K562 (cell line): Measurements from ENCODE around the gene TSEN34. TPM values are rescaled to one million over a fixed set of nuclear protein-coding genes. Genes with fewer than 3 reads are reported as not detected.
A peak's percentile ranks its signal among the peaks of the same experiment; 100 is the strongest.

Experiments used
- ARHGAP35 ChIP-seq: fragments of 450-650 bp; IDR thresholded peaks from 2 replicates; pipeline ENCODE4 v1.6.1; 2018; ENCODE audit not compliant: partially characterized antibody
- NCOA6 ChIP-seq: fragments of 450-650 bp; IDR thresholded peaks from 2 replicates; pipeline ENCODE4 v1.6.1; 2017; ENCODE audit warnings: mild to moderate bottlenecking
- NFIC ChIP-seq: fragments of 450-650 bp; IDR thresholded peaks from 2 replicates; pipeline ENCODE4 v1.6.1; 2017; ENCODE audit warnings: mild to moderate bottlenecking, inconsistent platforms
- NR2F6 ChIP-seq: fragments of 450-650 bp; formaldehyde crosslinking; IDR thresholded peaks from 2 replicates; pipeline ENCODE4 v1.4.0; 2020; ENCODE audit warnings: mild to moderate bottlenecking
- SIN3A ChIP-seq, 2 experiments: fragments of 150-350 bp in 1 of 2; IDR thresholded peaks; 2 replicates each; pipeline ENCODE4 v1.6.1; 2011 to 2016; ENCODE audit warnings: borderline replicate concordance in 2 of 2, low read depth in 2 of 2, low read length in 2 of 2, mild to moderate bottlenecking in 2 of 2, moderate library complexity in 2 of 2; ENCODE audit not compliant: control insufficient read depth in 1 of 2
- XRCC3 ChIP-seq: fragments of 450-650 bp; IDR thresholded peaks from 2 replicates; pipeline ENCODE4 v1.6.1; 2017; ENCODE audit warnings: mild to moderate bottlenecking, moderate library complexity
- polyA plus RNA-seq, 8 experiments: library from polyadenylated mRNA; depleted of rRNA in 4 of 8; stranded (reverse) in 5 of 8; unstranded in 3 of 8; fragments of >200 nt; fragmentation: Nextera tagmentation in 2 of 8; fragmentation: Illumina TruSeq in 1 of 8; extraction: Ambion mirVana in 2 of 8; extraction: Trizol in 1 of 8; gene quantifications; 2 replicates each; pipeline versions ENCODE4 v1.2.1 to v1.2.3, GENCODE V29; 2011 to 2014; ENCODE audit warnings: inconsistent platforms in 1 of 8, missing spikeins in 1 of 8
- total RNA-seq, 7 experiments: library from RNA; depleted of rRNA in 6 of 7; stranded (reverse); fragments of >200 nt in 6 of 7; fragmentation: Illumina TruSeq in 2 of 7; extraction: Trizol in 2 of 7; gene quantifications; 2 replicates each; pipeline versions ENCODE4 v1.2.1 to v1.2.3, GENCODE V29; 2011 to 2021; ENCODE audit warnings: low replicate concordance in 1 of 7
- TF ChIP-seq, protein P1 (sequence below): fragments of 250-450 bp; sonication (Bioruptor Pico); IDR thresholded peaks from 2 replicates; pipeline ENCODE4 v1.5.0; 2021
- TF ChIP-seq, protein P2 (sequence below): fragments of 450-650 bp; IDR thresholded peaks from 2 replicates; pipeline ENCODE4 v1.6.1; 2018; ENCODE audit not compliant: partially characterized antibody
- TF ChIP-seq, protein P3 (sequence below): fragments of 250-450 bp; sonication (Bioruptor Pico); IDR thresholded peaks from 2 replicates; pipeline ENCODE4 v1.5.1; 2021; ENCODE audit warnings: mild to moderate bottlenecking

Gene TSEN34
- total and polyA plus RNA-seq, 9 of the 15 experiments (the other 6 are each of a cell fraction or from before 2014, with no cell fraction given), result 3.1 to 57.6 (median 29.5) TPM

DNA sequence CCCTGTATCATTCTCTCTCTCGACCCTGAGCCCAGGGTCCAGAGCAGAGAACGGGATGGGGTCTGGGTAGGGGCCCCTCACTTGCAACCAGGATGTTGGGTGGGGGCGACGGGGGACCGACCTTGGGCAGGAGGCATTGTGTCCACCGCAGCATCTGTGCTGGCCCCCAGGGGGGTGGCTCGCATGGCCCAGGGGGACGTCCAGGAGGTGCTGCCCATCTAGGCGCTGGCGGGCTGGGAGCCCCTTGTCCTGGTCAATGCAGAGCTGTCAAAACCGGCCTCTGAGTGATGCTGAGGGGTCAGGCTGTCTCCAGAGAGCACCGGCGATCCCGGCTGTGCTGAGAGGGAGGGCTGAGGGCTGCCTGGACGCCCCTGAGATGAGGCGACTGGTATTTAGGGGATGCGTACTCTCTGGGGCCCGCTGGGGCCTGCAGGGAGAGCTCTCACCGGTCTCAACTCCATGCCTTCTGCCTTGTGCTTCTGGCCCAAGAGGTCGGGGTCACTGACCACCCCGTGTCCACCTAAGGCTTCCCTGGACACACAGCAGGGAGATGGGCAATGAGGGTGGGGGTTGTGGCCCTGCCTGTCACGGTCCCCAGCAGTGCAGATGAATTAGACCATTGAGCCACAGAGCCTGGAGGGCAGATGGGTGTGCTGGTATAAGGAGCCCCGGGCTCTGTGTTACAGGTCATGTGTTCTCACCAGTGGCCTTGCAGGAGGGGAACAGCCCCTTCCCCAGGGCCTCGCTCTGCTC, 18.1 kb downstream of the TSEN34 start (continued):
- TF ChIP-seq NFIC (no peak), SIN3A (IDR thresholded peaks at IDR 0.05; ENCODE audit: borderline replicate concordance in 2 of 2, control insufficient read depth in 1 of 2, low read depth in 2 of 2, low read length in 2 of 2) (peak in 1 of 2 experiments; percentile 29; a peak in 1 of 4 replicates), NCOA6 (no peak), XRCC3 (no peak), ARHGAP35 (peak; percentile 5), NR2F6 (no peak)
- TF ChIP-seq, protein P1, sequence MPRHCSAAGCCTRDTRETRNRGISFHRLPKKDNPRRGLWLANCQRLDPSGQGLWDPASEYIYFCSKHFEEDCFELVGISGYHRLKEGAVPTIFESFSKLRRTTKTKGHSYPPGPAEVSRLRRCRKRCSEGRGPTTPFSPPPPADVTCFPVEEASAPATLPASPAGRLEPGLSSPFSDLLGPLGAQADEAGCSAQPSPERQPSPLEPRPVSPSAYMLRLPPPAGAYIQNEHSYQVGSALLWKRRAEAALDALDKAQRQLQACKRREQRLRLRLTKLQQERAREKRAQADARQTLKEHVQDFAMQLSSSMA (CRISPR knock-in tag), result no peak
- TF ChIP-seq, protein P2, sequence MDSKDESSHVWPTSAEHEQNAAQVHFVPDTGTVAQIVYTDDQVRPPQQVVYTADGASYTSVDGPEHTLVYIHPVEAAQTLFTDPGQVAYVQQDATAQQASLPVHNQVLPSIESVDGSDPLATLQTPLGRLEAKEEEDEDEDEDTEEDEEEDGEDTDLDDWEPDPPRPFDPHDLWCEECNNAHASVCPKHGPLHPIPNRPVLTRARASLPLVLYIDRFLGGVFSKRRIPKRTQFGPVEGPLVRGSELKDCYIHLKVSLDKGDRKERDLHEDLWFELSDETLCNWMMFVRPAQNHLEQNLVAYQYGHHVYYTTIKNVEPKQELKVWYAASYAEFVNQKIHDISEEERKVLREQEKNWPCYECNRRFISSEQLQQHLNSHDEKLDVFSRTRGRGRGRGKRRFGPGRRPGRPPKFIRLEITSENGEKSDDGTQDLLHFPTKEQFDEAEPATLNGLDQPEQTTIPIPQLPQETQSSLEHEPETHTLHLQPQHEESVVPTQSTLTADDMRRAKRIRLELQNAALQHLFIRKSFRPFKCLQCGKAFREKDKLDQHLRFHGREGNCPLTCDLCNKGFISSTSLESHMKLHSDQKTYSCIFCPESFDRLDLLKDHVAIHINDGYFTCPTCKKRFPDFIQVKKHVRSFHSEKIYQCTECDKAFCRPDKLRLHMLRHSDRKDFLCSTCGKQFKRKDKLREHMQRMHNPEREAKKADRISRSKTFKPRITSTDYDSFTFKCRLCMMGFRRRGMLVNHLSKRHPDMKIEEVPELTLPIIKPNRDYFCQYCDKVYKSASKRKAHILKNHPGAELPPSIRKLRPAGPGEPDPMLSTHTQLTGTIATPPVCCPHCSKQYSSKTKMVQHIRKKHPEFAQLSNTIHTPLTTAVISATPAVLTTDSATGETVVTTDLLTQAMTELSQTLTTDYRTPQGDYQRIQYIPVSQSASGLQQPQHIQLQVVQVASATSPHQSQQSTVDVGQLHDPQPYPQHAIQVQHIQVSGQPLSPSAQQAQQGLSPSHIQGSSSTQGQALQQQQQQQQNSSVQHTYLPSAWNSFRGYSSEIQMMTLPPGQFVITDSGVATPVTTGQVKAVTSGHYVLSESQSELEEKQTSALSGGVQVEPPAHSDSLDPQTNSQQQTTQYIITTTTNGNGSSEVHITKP, result no peak
- TF ChIP-seq, protein P3, sequence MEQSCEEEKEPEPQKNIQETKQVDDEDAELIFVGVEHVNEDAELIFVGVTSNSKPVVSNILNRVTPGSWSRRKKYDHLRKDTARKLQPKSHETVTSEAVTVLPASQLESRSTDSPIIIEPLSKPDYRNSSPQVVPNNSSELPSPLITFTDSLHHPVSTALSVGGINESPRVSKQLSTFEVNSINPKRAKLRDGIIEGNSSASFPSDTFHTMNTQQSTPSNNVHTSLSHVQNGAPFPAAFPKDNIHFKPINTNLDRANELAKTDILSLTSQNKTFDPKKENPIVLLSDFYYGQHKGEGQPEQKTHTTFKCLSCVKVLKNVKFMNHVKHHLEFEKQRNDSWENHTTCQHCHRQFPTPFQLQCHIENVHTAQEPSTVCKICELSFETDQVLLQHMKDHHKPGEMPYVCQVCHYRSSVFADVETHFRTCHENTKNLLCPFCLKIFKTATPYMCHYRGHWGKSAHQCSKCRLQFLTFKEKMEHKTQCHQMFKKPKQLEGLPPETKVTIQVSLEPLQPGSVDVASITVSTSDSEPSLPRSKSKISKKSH (CRISPR knock-in tag), result no peak
